Hepatocyte (in vitro differentiated cells): ENCODE data around the gene B3GALT4.

Experiments
- EZH2 ChIP-seq: fragments of 200-600 bp; sonication (generic); IDR thresholded peaks from 2 replicates; pipeline ENCODE4 v1.6.1; 2016; ENCODE audit warnings: antibody characterized with exemption, mild to moderate bottlenecking, borderline replicate concordance
- EZH2phosphoT487 ChIP-seq: fragments of 200-600 bp; sonication (generic); IDR thresholded peaks from one replicate; pipeline ENCODE4 v1.6.1; 2018; ENCODE audit warnings: antibody characterized with exemption, mild to moderate bottlenecking, low read depth, moderate library complexity; ENCODE audit not compliant: unreplicated experiment, severe bottlenecking
- TF ChIP-seq, protein P1 (sequence below): fragments of 200-600 bp; sonication (generic); IDR thresholded peaks from 2 replicates; pipeline ENCODE4 v1.5.1; 2016; ENCODE audit warnings: antibody characterized with exemption, mild to moderate bottlenecking; ENCODE audit not compliant: poor library complexity

GRCh38 chr6:33318426-33319073 lies 41.6 kb downstream of the B3GALT4 start:
- TF ChIP-seq, protein P1, sequence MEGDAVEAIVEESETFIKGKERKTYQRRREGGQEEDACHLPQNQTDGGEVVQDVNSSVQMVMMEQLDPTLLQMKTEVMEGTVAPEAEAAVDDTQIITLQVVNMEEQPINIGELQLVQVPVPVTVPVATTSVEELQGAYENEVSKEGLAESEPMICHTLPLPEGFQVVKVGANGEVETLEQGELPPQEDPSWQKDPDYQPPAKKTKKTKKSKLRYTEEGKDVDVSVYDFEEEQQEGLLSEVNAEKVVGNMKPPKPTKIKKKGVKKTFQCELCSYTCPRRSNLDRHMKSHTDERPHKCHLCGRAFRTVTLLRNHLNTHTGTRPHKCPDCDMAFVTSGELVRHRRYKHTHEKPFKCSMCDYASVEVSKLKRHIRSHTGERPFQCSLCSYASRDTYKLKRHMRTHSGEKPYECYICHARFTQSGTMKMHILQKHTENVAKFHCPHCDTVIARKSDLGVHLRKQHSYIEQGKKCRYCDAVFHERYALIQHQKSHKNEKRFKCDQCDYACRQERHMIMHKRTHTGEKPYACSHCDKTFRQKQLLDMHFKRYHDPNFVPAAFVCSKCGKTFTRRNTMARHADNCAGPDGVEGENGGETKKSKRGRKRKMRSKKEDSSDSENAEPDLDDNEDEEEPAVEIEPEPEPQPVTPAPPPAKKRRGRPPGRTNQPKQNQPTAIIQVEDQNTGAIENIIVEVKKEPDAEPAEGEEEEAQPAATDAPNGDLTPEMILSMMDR: no peak
- TF ChIP-seq EZH2 (no peak), EZH2phosphoT487 (no peak)
